NCI-H524 treated with DMSO at 0.1 percent for 48 hours (cell line): ENCODE results near the gene PTBP2.
"Not testable (repeated sequence)": the region's sequence is repeated elsewhere in the genome, so short reads cannot be mapped to it uniquely, and the experiment has no call there.

Experiments used
- DNase-seq: peaks from one replicate; lab custom pipeline; 2025; lab: John Stamatoyannopoulos, UW

Gene PTBP2

DNA sequence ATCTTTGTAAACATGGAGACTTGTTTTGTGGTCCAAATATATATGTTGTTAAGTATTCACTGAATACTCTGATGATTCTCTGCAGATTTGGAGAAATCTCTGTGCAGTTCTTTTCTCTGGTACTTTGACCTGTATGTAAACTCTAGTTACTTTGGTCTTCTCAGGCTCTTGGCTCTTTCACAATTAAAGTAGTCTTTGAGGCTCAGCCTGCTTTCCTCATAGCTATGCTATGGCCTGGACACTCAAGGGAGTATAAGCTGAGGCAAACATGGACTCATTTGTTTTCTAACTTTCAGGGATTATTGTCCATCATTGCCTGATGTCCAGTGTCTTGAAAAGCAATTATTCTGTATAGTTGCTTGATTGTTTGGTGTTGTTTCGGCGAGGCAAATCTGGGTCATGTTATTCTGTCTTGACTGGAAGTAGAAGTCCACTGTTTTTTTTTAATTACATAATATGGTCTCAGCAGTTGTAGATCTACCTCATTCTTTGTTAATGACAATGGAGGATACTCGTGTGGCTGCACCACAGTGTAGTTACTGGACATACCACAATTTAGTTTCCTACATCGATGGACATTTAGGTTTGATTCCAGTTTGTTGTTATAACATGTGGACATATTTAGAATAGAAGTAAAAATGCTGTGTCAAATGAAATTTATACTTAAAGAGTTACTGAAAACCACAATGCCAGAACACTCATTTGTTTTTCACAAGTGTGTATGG lies 9.2 kb downstream of the PTBP2 start:
- no peak for DNase-seq

DNA sequence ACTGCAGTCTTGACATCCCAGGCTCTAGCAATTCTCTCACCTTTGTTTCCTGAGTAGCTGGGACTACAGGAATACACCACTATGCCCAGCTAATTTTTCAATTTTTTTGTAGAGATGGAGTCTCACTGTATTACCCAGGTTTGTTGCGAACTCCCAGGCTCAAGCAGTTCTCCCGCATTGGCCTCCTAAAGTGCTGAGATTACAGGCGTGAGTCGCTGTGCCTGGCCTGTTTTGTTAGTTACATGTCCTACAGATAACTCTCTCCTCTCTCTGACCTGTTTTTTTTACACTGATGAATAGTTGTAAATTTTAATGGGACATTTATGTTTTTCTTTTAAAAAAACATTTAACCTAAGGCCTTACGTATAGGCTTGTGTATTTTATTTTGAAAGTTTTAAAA lies 19.8 kb downstream of the PTBP2 start:
- DNase-seq, result no peak

DNA sequence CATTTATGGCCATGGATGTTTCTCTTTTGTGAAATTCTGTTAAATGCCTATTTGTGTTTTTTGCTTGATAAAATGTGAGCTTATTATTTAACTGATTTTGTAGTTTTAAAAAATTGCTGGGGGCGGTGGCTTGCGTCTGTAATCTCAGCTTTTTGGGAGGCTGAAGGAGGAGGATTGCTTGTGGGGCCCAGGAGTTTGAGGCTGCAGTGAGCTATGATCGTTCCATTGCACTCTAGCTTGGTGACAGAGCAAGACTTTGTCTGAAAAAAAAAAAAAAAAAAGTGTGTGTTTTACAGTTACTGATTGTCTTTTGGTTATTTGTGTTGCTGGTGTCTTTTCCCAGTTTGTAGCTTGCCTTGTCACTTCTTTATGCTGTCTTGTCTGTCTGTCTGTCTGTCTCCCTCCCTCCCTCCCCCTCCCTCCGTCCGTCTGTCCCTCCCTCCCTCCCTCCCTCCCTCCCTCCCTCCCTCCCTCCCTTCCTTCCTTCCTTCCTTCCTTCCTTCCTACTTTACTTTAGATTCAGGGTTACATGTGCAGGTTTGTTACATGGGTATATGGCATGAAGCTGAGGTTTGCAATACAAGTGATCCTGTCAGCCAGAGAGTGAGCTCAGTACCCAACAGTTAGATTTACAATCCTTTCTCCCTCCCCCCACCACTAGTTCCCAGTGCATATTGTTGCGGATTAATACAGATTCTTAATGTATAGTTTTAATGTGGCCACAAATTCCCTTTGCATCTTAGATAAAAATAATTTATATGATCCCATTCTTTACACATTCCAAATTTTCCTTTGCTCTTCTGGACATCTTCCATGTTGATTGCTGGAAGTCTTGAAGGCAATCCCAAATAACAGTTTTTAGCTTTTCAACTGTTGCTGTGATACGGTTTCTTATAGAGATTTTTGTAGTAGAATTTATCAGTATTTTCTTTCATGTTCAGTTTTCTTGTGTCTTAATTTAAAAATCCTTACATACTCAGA lies 25.1 kb downstream of the PTBP2 start:
- DNase-seq, result no peak

DNA sequence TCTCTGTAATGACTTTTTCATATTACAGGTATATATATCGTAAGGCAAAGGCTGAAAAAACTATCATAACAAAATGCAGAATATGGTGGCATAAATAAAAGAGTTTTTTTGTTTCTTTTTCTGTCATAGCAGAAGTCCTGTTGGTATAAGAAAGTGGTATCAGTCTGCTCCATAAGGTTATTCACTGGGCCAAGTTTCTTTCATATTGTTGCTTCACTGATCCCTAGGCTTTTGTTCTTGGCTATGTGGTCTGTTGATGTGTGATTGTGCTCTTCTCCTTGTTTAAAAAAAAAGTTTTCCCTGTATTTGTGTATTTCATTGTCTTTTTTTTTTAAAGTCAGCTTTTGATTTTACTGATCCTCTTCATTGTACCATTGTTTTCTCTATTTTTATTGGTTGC lies 26.0 kb downstream of the PTBP2 start:
- DNase-seq, result no peak

DNA sequence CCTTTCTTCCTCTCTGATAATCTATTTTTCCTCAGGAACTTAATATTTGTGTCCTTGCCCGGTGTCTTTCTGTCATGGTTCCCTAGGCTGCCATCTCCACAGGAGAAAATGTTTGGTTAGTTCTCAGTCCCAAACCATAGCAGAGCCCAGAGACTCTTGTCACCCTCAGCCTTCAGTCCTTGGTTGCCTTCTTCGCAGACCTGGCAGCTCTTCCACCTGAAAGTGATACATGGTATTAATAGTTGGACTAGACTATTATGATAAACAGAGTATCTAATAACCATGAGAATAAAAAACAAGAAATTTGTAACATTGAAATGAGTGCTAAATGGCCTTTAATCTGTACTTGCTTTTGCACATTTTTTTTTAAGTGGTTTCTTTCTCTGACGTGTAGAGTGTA lies 26.5 kb downstream of the PTBP2 start:
- DNase-seq, result no peak

DNA sequence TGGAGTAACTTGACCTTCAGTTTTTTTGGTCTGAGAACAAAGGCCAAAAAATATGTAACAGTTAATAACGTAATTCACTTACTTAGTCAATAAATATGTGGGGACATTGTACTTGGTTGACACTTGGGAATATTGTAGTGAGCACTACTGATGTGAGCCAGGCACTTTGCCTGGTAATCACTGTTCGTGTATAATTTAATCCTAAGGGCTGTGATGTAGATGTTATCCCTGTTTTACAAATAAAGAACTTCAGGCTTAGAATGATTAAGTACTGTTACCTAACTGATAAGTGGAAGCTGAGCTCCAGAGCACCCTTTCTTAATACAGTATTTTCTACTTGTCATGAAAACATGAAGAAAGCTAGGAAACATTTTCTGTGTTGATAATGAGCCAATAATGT lies 28.0 kb downstream of the PTBP2 start:
- DNase-seq, result no peak

DNA sequence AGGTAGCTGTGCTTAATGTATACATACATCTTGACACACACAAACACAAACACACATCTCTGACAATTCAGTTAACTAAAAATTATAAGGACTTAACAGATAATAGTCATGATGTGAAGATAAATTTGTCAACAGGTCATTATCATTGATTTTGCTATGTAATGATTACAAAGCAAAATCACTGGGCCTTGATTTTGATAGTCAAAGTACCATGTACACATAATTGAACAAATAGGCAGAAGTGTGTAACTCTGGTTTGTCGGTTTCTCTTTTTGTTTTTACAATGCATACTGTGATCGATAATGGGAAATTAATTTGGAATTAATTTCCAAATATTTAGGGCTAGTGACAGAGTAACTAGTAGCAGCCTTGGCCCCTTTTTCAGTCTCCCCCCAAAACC lies 30.8 kb downstream of the PTBP2 start:
- no peak for DNase-seq

DNA sequence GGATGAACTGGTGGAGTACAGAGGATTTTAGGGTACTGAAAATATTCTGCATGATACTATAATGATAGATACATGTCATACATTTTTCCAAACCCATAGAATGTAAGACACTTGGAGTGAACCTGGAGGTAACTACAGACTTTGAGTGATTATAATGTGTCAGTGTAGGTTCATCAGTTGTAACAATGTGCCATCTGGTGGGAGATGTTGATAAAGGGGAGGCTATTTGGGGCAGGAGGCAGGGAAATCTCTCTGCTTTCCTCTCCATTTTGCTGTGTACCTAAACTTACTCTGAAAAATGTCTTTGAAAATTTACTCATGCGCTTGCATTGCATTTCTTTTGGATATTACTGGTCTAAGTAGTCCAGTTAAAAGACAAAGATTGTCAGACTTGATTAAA lies 35.2 kb downstream of the PTBP2 start:
- no peak for DNase-seq

DNA sequence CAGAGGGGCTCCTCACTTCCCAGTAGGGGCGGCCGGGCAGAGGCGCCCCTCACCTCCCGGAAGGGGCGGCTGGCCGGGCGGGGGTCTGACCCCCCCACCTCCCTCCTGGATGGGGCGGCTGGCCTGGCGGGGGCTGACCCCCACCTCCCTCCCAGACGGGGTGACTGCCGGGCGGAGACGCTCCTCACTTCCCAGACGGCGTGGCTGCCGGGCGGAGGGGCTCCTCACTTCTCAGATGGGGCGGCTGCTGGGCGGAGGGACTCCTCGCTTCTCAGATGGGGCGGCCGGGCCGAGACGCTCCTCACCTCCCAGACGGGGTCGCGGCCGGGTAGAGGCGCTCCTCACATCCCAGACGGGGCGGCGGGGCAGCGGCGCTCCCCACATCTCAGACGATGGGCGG lies 41.0 kb downstream of the PTBP2 start:
- not testable (repeated sequence) for DNase-seq

DNA sequence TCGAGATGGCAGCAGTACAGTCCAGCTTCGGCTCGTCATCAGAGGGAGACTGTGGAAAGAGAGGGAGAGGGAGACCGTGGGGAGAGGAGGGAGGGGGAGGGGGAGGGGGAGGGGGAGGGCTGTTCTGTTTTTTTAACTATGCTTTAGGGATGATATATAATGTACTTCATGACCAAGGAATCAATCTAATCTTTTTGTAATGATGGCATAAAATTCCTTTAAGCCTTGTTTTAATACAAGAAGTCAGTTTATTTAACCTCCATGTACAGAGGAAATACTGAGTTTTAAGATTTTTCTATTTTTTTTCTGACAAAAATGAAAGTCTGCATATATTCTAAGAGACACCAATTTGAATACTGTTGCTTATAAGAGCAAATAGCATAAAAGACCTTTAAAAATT lies 41.9 kb downstream of the PTBP2 start:
- no peak for DNase-seq

DNA sequence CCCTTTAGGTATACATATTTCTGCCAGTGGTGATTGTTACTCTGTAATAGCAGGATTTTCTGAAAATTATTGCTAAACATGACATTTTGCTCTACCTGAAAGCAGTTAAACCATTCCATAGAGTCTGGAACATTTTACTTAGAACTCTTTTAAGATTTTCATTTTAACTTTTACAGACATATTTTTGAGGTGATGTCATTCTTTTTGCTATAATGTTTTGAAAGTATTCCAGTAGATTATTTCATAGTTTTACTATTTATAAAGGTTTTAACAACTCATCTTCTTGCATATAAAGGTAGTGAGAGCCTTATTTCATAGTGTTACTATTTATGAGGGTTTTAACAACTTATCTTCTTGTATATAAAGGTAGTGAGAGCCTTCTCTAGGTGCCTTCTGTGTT lies 42.9 kb downstream of the PTBP2 start:
- DNase-seq, result no peak

DNA sequence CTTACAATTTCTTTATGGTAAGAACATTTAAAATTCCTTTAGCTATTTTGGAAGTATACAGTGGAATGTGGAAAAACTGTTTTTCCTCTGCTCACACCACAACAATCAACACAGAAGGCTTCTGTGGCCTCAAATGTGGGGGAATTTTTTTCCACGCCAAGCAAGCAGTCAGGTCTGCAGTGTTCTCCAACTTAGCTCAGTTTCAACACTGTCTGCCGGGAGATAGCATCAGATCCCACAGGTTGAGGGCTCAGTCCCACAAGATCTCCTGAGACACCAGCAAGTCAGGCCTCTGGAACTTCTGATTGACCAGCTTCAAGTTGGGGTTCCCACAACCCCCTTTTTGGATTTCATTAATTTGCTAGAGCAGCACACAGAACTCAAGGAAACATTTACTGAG lies 50.3 kb downstream of the PTBP2 start:
- DNase-seq, result no peak

DNA sequence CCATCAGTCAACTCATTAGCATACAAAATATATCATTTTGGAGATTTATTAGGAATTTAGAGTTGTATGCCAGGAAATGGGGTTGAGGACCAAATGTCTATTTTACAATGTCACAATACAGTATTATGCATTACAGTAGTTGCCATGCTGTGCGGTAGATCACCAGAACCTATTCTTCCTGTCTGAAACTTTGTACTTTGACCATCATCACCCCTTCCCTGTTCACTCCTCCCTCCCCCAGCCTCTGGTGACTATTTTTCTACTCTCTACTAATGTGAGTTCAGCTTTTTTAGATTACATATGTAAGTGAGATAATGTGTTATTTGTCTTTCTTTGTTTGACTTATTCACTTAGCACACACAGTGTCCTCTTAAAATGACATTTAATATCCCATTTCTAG lies 50.8 kb downstream of the PTBP2 start:
- DNase-seq, result no peak

DNA sequence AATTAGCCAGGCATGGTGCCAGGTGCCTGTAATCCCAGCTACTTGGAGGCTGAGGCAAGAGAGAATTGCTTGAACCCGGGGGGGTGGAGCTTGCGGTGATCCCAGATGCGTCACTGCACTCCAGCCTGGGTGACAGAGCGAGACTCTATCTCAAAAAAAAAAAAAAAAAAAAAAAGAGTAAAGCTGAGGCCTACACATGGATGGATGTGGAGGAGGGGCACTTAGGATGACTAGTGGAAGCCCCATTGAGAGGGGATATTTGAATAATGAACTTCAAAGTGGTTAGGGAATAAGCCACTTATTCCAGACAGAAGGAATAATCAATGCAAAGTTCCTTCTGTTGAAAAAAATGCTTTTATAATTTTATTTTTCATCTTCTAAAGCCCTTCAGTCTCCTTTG lies 51.4 kb downstream of the PTBP2 start:
- no peak for DNase-seq

DNA sequence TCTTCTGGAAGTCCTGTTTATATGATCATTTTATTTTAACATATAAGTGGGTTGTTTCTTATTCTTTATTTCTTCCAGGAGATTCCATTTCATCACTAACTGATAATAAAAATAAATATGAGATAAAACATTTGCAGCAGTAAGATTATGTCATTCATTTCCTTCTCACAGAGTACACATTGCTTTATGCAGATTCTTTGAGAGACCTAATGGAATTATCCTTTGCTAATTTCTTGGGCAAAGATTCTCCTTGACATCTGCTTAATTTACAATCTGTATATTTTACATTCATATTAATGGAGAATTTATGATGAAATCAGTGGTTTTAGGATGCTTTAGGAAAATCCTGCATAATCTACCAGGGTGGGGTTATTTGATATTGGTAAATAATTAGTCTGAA lies 60.6 kb downstream of the PTBP2 start:
- DNase-seq, result no peak

DNA sequence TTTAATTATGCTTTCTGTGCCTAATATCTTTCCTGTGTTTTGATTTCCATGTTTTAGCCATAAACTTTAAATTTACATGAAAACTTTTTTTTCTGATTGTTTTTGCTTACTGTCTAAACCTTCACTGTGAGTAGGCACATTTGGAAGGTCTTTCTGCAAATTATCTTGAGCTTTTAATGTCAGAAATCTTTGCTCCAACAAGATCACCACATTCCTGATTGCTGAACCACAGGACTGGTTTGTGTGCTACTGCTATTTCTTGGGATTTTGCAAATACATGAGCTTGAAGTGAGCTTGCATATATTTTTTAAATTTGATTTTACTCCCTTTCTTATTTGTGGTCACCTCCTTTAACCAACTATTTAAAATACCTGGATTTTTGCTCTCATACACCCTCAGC lies 61.3 kb downstream of the PTBP2 start:
- DNase-seq, result no peak

DNA sequence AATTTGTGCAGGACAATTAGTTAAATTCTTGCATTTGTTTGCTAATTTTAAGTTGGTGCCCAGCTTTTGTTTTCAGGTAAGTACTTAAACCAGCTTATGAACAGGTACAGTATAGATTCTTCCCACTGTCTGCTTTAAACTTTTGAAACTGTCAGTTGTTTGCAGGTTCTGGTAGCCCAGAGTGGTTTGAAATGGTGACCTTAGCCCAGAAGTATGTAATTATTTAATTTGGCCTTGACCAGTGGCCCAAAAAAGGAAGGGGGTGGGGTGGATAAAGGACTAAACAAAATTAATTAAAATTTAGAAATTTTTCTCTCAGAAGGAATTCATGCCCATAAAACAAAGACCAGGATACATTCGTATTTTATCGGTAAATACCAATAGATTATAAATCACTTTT lies 69.0 kb downstream of the PTBP2 start:
- no peak for DNase-seq

DNA sequence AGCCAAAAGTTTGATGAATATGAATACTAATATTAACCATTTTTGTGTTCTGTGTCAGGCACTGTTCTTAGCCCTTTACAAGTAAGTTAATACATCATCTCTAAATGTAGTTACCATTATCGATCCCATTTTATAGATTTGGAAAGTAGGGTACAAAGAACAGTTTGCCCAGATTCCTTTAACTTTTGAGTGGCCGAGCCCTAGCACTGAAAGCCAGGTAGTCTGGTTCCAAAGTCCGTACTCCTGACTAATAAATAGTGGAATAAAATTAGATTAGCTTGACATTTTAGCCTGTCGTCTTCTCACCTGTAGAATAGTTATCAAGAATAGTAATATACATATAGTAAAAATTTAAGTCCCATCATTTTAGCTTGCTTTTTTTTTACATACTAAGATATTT lies 70.6 kb downstream of the PTBP2 start:
- no peak for DNase-seq

DNA sequence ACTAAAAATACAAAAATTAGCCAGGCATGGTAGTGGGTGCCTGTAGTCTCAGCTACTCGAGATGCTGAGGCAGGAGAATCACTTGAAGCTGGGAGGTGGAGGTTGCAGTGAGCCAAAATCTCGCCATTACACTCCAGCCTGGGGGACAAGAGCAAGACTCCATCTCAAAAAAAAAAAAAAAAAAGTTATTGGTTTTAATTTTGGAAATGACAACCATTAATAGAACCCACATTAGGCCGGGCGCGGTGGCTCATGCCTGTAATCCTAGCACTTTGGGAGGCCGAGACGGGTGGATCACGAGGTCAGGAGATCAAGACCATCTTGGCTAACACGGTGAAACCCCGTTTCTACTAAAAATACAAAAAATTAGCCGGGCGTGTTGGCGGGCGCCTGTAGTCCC lies 80.1 kb downstream of the PTBP2 start:
- DNase-seq, result not testable (repeated sequence)

DNA sequence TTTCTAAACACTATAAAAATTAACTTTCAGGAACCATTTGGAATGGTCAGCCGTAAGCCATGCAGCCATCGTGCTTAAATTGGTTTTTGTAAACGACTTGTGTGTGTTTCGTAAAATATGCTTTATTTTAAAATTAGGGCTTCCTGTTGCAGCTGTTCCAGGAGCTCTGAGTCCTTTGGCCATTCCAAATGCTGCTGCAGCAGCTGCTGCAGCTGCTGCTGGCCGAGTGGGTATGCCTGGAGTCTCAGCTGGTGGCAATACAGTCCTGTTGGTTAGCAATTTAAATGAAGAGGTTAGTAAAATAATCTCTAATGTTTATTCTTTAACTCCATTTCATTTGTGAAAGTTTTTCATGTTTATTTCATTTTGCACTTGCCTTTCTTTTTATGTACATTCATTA lies 83.1 kb downstream of the PTBP2 start:
- DNase-seq, result no peak

DNA sequence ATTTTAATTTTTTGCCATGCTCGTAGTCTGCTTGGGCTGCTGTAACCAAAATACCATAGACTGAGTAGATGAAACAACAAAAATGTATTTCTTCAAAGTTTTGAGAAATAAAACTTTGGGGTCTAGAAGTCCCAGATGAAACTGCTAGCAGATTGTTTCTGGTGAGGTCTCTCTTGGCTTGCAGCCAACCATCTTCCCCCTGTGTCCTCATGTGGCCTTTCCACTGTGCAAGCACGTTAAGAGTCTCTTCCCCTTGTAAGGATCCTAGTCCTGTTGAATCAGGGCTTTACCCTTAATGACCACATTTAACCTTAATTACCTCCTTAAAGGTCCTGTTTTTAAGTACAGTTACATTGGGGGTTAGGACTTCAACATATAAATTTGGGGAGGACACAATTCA lies 86.6 kb downstream of the PTBP2 start:
- no peak for DNase-seq

DNA sequence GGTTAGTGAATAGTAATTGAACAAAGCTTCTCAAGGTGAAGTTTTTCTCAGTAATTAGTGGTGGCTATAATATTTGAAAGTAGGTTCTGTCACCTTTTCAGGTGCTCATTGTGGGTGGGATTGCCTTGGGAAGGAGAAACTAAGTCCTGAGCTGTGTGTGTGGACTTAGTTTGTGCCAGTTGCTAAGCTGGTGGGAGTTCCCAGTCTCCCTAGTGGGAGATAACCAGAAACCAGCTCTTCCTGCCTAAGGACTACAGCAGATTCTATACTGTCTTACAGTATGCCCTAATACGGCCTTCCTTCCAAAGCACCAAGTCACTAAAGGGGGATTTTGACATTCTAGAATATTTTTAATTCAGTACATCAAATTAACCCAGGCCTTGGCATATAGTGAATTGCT lies 94.3 kb downstream of the PTBP2 start:
- DNase-seq, result no peak

DNA sequence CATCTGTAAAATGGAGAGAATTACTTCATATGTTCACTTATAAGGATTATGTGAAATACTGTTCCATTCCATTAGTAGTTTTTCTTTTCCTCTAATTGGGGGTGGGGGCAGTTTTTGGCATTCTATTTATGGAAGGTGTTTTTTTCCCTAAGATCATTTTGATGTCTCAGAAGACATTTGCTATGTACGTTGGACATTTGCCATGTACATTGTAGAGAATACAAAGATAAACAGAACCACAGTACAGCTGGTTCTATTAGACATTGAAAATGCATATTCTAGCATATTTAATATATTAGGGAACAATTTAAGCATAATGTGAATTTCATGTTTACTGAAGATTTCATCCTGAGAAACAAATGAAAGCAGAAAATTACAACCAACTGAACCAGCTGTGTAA lies 98.5 kb downstream of the PTBP2 start:
- DNase-seq, result no peak

DNA sequence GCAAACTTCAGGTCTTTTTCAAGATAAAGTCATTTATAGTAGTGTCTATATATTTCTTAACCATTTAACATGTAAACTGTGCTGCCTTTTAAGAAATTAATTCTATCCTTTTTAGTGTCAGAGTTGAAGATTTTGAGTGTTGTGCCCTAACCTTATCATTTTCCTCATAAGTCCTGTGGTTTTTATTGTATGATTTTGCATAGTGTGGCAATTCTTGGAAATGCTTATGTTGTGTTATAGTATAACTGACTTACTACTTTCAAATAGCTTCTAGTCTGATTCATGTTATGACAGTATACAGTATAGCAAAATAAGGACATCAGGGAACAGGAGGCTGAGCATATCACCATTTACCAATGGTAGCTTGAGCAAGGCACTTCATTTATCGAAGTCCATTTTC lies 99.1 kb downstream of the PTBP2 start:
- no peak for DNase-seq
